CD14-positive monocyte (primary cell): ENCODE data around the gene FHOD3. TPM values are rescaled to one million over a fixed set of nuclear protein-coding genes. Genes with fewer than 3 reads are reported as not detected.
A peak's percentile ranks its signal among the peaks of the same experiment; 100 is the strongest.

Experiments used
- DNase-seq, 3 donors: peaks; one replicate each; pipeline ENCODE4 v3.0.0-alpha.2; 2011 to 2022
- H2AFZ ChIP-seq: 2 replicates; pipeline ENCODE4 v1.6.0; 2012; ENCODE audit warnings: mild to moderate bottlenecking, low read depth, low read length, inconsistent platforms; ENCODE audit not compliant: insufficient read depth, poor library complexity, severe bottlenecking
- H3K27ac ChIP-seq, 2 donors: 1 replicate in 1 of 2; 2 replicates in 1 of 2; pipeline ENCODE4 v1.5.1; 2012 to 2013; ENCODE audit warnings: low read length in 2 of 2, control low read depth in 1 of 2, inconsistent platforms in 1 of 2, low read depth in 1 of 2, mild to moderate bottlenecking in 1 of 2
- H3K27me3 ChIP-seq, 2 donors: one replicate each; pipeline versions ENCODE4 v1.6.0 to v1.6.1; 2011 to 2013; ENCODE audit warnings: low read length in 2 of 2; ENCODE audit not compliant: control insufficient read depth in 2 of 2, insufficient read depth in 2 of 2
- H3K36me3 ChIP-seq, 2 donors: replicated peaks in 1 of 2; 1 replicate in 1 of 2; 2 replicates in 1 of 2; pipeline versions ENCODE4 v1.5.1 to v1.6.1; 2012 to 2013; ENCODE audit warnings: low read length in 2 of 2, control low read depth in 1 of 2, inconsistent platforms in 1 of 2, mild to moderate bottlenecking in 1 of 2; ENCODE audit not compliant: insufficient read depth in 2 of 2, control insufficient read depth in 1 of 2
- H3K4me1 ChIP-seq, 2 donors: 1 replicate in 1 of 2; 2 replicates in 1 of 2; pipeline versions ENCODE4 v1.5.1 to v1.6.1; 2012 to 2013; ENCODE audit warnings: low read length in 2 of 2, control low read depth in 1 of 2, inconsistent platforms in 1 of 2, mild to moderate bottlenecking in 1 of 2, moderate library complexity in 1 of 2; ENCODE audit not compliant: insufficient read depth in 2 of 2, control insufficient read depth in 1 of 2
- H3K4me2 ChIP-seq: replicated peaks from 2 replicates; pipeline ENCODE3; 2012; ENCODE audit warnings: low read length, moderate library complexity, mild to moderate bottlenecking; ENCODE audit not compliant: poor library complexity, severe bottlenecking; ENCODE audit errors: extremely low read depth
- H3K4me3 ChIP-seq, 3 experiments: fragments of 200-600 bp in 1 of 3; sonication (generic) in 1 of 3; replicated peaks in 1 of 3; 1 replicate in 2 of 3; 2 replicates in 1 of 3; pipeline ENCODE4 v1.5.1; 2011 to 2013; ENCODE audit warnings: low read length in 3 of 3, mild to moderate bottlenecking in 3 of 3, control low read depth in 2 of 3, low read depth in 2 of 3, inconsistent platforms in 1 of 3, moderate library complexity in 1 of 3
- H3K79me2 ChIP-seq: 2 replicates; pipeline ENCODE4 v1.6.0; 2012; ENCODE audit warnings: mild to moderate bottlenecking, control low read depth, inconsistent platforms, low read length, moderate library complexity; ENCODE audit not compliant: insufficient read depth
- H3K9ac ChIP-seq: 2 replicates; pipeline ENCODE4 v1.6.0; 2017; ENCODE audit warnings: low read length, mild to moderate bottlenecking; ENCODE audit not compliant: insufficient read depth, poor library complexity, severe bottlenecking
- H3K9me3 ChIP-seq, 2 donors: replicated peaks in 1 of 2; 1 replicate in 1 of 2; 2 replicates in 1 of 2; pipeline versions ENCODE4 v1.5.1 to v1.6.1; 2012 to 2013; ENCODE audit warnings: low read length in 2 of 2, control low read depth in 1 of 2; ENCODE audit not compliant: control insufficient read depth in 1 of 2, insufficient read depth in 1 of 2
- H4K20me1 ChIP-seq: 2 replicates; pipeline ENCODE4 v1.6.0; 2012; ENCODE audit warnings: mild to moderate bottlenecking, low read length, control low read depth, moderate library complexity; ENCODE audit not compliant: insufficient read depth
- H3K27ac Mint-ChIP-seq, 7 donors: one replicate each; pipeline ENCODE4 v1.8.0; 2020; ENCODE audit warnings: mild to moderate bottlenecking in 7 of 7, mixed read lengths in 7 of 7, moderate library complexity in 6 of 7, inconsistent platforms in 2 of 7
- H3K27me3 Mint-ChIP-seq, 3 donors: one replicate each; pipeline ENCODE4 v1.8.0; 2021 to 2022; ENCODE audit warnings: low read depth in 3 of 3, mild to moderate bottlenecking in 3 of 3, mixed read lengths in 3 of 3, moderate library complexity in 3 of 3, inconsistent platforms in 1 of 3
- H3K36me3 Mint-ChIP-seq, 2 donors: one replicate each; pipeline ENCODE4 v1.8.0; 2020; ENCODE audit warnings: mixed read lengths in 2 of 2, inconsistent platforms in 1 of 2, mild to moderate bottlenecking in 1 of 2
- H3K4me1 Mint-ChIP-seq: one replicate; pipeline ENCODE4 v1.8.0; 2020; ENCODE audit warnings: mild to moderate bottlenecking, mixed read lengths
- H3K4me3 Mint-ChIP-seq, 2 donors: one replicate each; pipeline ENCODE4 v1.8.0; 2020; ENCODE audit warnings: mild to moderate bottlenecking in 2 of 2, mixed read lengths in 2 of 2, moderate library complexity in 1 of 2
- H3K9me3 Mint-ChIP-seq, 7 donors: one replicate each; pipeline ENCODE4 v1.8.0; 2020 to 2022; ENCODE audit warnings: mixed read lengths in 7 of 7, mild to moderate bottlenecking in 6 of 7, moderate library complexity in 6 of 7, inconsistent platforms in 2 of 7
- WGBS: methylation state at CpG from one replicate; pipeline ENCODE4 v1.1.5; 2013; ENCODE audit warnings: missing lambda C conversion rate; ENCODE audit not compliant: insufficient coverage; 5-methylcytosine and 5-hydroxymethylcytosine counted together
- intact Hi-C, 2 donors: fragments of 100-400 bp; cut with micrococcal nuclease; formaldehyde crosslinking; loops; one replicate each; pipeline versions ENCODE4 v1.15.0 to v1.15.1; 2023
- polyA plus RNA-seq, 3 donors: library from polyadenylated mRNA; depleted of rRNA in 1 of 3; unstranded in 2 of 3; stranded (reverse) in 1 of 3; fragments of 300-500 nt in 2 of 3; fragments of >200 nt in 1 of 3; fragmentation: Illumina TruSeq in 2 of 3; gene quantifications; 1 replicate in 2 of 3; 2 replicates in 1 of 3; pipeline ENCODE4 v1.2.3, GENCODE V29; 2012 to 2021
- TF ChIP-seq, protein P1 (sequence below): fragments of 200-600 bp; IDR thresholded peaks from one replicate; pipeline ENCODE4 v1.8.0; 2022; ENCODE audit warnings: antibody characterized with exemption, mild to moderate bottlenecking

The FHOD3 gene
- polyA plus RNA-seq, 3 donors = not detected

DNA sequence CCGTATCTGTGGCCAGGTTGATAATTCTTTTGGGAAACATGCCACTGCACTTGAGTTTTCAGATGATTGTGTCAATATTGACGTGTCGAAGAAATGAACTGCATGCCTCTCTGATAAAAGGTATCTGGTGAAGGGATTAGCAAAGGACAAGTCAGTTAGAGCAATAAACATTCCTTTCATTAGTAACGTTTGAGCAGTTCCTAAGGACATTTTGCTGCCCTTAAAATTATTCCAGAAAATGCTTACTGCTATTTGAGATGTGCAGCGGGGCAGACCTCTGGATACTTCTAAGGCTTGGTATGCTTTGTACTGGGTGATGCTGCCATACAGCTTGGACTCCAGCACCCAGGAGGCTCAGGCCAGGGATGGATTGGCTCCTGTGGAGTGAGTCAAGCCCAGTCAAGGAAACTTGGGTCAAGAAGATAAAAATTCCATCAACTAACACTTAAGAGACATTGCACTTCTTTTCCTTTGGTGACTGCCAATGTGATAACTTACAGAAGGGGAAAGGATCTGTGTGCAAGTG, 166.7 kb downstream of the FHOD3 start:
- Mint-ChIP-seq H3K36me3 (no peaks in the 10 kb centered on the region), H3K27me3 (no peaks in the 10 kb centered on the region), H3K4me1 (peaks cover 2% of the 10 kb centered on the region), H3K4me3 (no peak overlapping the region), H3K27ac (peak overlapping the region in 2 of 7 donors; percentile 22 to 24), H3K9me3 (no peaks in the 10 kb centered on the region)
- Histone ChIP-seq H3K9me3 (no peaks in the 10 kb centered on the region), H3K36me3 (no peaks in the 10 kb centered on the region), H2AFZ (no peak overlapping the region), H3K4me2 (no peak overlapping the region), H3K27ac (no peak overlapping the region), H3K4me3 (no peak overlapping the region), H3K4me1 (no peaks in the 10 kb centered on the region), H3K79me2 (no peaks in the 10 kb centered on the region), H4K20me1 (no peaks in the 10 kb centered on the region), H3K9ac (no peak overlapping the region), H3K27me3 (no peaks in the 10 kb centered on the region)
- 100% methylated on average over 1 of the region's 5 CpGs for WGBS
- TF ChIP-seq, protein P1, sequence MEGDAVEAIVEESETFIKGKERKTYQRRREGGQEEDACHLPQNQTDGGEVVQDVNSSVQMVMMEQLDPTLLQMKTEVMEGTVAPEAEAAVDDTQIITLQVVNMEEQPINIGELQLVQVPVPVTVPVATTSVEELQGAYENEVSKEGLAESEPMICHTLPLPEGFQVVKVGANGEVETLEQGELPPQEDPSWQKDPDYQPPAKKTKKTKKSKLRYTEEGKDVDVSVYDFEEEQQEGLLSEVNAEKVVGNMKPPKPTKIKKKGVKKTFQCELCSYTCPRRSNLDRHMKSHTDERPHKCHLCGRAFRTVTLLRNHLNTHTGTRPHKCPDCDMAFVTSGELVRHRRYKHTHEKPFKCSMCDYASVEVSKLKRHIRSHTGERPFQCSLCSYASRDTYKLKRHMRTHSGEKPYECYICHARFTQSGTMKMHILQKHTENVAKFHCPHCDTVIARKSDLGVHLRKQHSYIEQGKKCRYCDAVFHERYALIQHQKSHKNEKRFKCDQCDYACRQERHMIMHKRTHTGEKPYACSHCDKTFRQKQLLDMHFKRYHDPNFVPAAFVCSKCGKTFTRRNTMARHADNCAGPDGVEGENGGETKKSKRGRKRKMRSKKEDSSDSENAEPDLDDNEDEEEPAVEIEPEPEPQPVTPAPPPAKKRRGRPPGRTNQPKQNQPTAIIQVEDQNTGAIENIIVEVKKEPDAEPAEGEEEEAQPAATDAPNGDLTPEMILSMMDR = no peak
- DNase-seq = no peak
- intact Hi-C loops = no loop called here

DNA sequence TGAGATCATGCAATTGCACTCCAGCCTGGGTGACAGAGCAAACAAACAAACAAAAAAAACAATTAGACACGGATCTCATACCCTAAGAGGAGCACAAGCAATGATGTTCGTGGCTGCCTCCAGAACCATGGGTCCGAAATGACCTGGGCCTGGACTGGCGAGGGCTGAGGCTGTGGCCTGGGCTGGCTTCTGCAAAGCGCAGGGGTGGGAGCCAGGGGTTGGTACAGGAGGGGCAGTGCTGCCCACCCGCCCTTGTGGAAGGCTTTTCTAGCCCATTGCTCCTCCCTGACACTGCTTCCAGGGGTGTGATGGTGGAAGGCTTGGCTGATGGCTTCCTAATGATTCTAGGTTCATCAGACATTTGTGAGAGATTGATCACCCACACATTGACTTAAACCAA, 167.8 kb downstream of the FHOD3 start:
- Histone ChIP-seq H3K4me3 (no peak overlapping the region), H3K27ac (no peak overlapping the region), H3K9ac (no peak overlapping the region), H3K4me1 (no peaks in the 10 kb centered on the region), H2AFZ (no peak overlapping the region), H3K4me2 (no peak overlapping the region), H3K36me3 (no peaks in the 10 kb centered on the region), H3K79me2 (no peaks in the 10 kb centered on the region), H3K27me3 (no peaks in the 10 kb centered on the region), H3K9me3 (no peaks in the 10 kb centered on the region), H4K20me1 (no peaks in the 10 kb centered on the region)
- Mint-ChIP-seq H3K4me3 (no peak overlapping the region), H3K4me1 (peaks cover 2% of the 10 kb centered on the region), H3K36me3 (no peaks in the 10 kb centered on the region), H3K27me3 (no peaks in the 10 kb centered on the region), H3K9me3 (no peaks in the 10 kb centered on the region), H3K27ac (no peak overlapping the region)
- intact Hi-C loops = no loop called here
- TF ChIP-seq, protein P1 = no peak
- 92% methylated on average over 6 of the region's 6 CpGs for WGBS
- no peak for DNase-seq
